IMR-90 (cell line): Measurements from ENCODE around the gene SLC29A3.

Experiments used
- BHLHE40 ChIP-seq: fragments of 150-350 bp; IDR thresholded peaks from 2 replicates; pipeline ENCODE4 v1.6.1; 2016; ENCODE audit warnings: mild to moderate bottlenecking, low read depth, low read length
- CEBPB ChIP-seq: IDR thresholded peaks from 2 replicates; pipeline ENCODE4 v1.6.1; 2012; ENCODE audit warnings: low read depth, low read length, improper control_type of control experiment
- CTCF ChIP-seq: conservative IDR thresholded peaks from 2 replicates; pipeline ENCODE4 v1.5.1; 2012; ENCODE audit warnings: mild to moderate bottlenecking, low read depth, low read length, improper control_type of control experiment
- ELK1 ChIP-seq: fragments of 150-350 bp; IDR thresholded peaks from 2 replicates; pipeline ENCODE4 v1.6.1; 2016; ENCODE audit warnings: low read depth, mild to moderate bottlenecking, low read length, moderate library complexity, borderline replicate concordance
- MAFK ChIP-seq: IDR thresholded peaks from 2 replicates; pipeline ENCODE4 v1.6.1; 2012; ENCODE audit warnings: low read depth, low read length, improper control_type of control experiment
- MXI1 ChIP-seq: IDR thresholded peaks from 2 replicates; pipeline ENCODE4 v1.6.1; 2012; ENCODE audit warnings: low read depth, mild to moderate bottlenecking, low read length, moderate library complexity, borderline replicate concordance
- POLR2A ChIP-seq: IDR thresholded peaks from 2 replicates; pipeline ENCODE4 v1.6.1; 2012; ENCODE audit warnings: mild to moderate bottlenecking, low read depth, low read length
- RAD21 ChIP-seq: IDR thresholded peaks from 2 replicates; pipeline ENCODE4 v1.6.1; 2012; ENCODE audit warnings: low read length, improper control_type of control experiment
- RCOR1 ChIP-seq: IDR thresholded peaks from 2 replicates; pipeline ENCODE4 v1.6.1; 2012; ENCODE audit warnings: mild to moderate bottlenecking, low read length, improper control_type of control experiment; ENCODE audit not compliant: insufficient replicate concordance
- RFX5 ChIP-seq: IDR thresholded peaks from 2 replicates; pipeline ENCODE4 v1.8.0; 2012; ENCODE audit warnings: low read depth, mild to moderate bottlenecking, low read length, moderate library complexity
- SMC3 ChIP-seq: fragments of 150-350 bp; IDR thresholded peaks from 2 replicates; pipeline ENCODE4 v1.6.1; 2016; ENCODE audit warnings: low read depth, mild to moderate bottlenecking, antibody characterized with exemption, low read length, moderate library complexity
- USF2 ChIP-seq: fragments of 150-350 bp; IDR thresholded peaks from 2 replicates; pipeline ENCODE4 v1.6.1; 2017; ENCODE audit warnings: mild to moderate bottlenecking, antibody characterized with exemption, low read length, low read depth

- TF ChIP-seq CTCF (no peak), MXI1 (no peak), POLR2A (no peak), USF2 (no peak), RAD21 (no peak), RFX5 (no peak), BHLHE40 (no peak), RCOR1 (no peak), CEBPB (no peak), MAFK (no peak), ELK1 (no peak), SMC3 (no peak)
These were observed 7.4 kb downstream of the SLC29A3 start for GRCh38 chr10:71326464-71326881.
